ENCODE measurements around the gene RAB3D.
A peak's percentile ranks its signal among the peaks of the same experiment; 100 is the strongest.

Gene RAB3D

DNA sequence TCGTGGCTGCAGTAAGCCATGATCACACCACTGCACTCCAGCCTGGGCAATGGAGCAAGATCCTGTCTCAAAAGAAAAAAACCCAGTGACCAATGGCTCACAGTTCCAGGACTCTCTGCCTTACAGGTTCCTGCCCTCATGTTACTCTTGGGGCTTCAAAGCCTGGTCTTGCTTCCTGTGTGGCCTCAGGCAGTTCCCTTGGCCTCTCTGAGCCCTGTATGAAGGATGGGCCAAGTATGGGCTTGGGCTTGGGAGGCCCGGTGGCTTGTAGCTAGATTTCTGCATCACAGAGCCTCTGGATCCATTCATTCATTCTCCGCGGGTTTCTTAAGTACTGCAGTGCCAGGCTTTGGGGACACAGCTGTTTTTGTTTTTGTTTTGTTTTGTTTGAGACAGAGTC is 44.3 kb downstream of the RAB3D start:
- DNase-seq = no peak

DNA sequence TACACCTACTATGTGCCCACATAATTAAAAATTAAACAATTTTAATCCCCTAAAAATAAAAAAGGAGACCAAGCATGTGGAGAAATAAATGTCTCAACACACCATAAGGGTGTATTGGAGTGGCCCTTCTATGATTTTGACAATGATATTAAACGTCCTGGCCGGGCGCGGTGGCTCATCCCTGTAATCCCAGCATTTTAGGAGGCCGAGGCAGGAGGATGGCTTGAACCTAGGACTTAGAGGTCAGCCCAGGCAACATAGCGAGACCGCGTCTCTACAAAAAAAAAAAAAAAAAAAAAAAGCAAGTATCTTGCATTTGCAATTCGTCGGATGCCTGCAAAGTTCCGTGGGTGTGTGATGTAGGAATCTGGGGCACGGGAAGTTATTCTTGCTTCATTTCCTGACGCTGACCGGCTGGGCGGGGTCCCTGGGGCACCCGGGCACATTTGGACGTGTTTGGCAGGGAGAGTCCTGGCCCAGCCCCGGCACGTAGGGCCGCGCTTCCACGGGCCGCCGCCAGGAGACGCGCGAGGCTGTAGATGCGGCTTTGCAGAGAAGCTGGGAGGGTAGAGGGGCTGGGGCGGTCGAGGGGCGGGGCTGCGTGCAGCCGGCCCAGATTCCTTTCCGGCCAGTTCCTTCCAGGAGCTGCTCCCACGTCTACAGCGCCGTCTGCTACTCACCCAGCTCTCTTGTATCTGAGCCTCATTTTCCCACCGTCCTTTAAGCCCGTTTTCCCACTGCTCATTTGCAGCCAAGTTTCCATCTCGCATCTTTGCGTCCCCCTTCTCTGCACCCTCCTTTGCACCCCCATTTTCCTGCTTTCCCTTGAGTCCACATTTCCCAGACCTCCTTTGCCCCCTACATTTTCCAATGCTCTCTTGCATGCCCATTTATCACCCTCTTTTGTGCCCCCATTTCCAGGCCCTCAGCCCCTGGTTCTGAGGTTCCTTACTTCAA is 45.7 kb downstream of the RAB3D start:
- DNase-seq = peak; percentile 67 to 92 (median 87)

DNA sequence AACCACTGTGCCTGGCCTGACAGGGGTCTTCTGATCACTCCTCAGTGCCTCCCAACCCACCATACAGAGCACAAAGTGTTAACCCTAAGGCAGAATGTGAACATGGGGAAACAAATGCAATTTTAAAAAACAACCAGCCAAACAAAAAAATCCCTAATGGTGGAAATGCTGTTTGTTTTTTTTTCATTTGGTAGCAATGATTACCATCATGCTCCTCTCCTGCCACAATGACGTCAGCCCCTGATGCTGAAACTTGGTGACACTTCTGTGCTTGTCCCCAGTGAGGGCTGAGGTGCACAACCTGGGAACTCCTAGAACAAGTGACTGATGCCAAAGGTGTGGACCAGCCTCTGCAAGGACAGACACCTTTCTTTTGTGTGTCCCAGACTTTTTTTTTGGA is 47.5 kb downstream of the RAB3D start:
- DNase-seq = no peak

DNA sequence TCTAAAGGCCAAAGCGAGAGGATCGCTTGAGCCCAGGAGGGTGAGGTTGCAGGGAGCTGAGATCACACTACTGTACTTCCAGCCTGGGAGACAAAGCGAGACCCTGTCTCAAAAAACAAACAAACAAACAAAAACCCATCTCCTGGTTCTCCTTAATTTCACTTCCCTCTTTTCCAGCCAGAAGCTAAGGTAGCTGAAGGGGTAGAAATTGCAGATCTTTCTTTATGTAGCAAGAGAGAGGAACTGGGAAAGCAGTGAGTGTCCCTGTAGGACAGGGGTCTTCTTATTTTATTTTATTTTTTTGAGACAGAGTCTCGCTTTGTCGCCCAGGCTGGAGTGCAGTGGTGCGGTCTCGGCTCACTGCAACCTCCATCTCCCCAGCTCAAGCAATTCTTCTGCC is 48.0 kb downstream of the RAB3D start:
- no peak for DNase-seq

DNA sequence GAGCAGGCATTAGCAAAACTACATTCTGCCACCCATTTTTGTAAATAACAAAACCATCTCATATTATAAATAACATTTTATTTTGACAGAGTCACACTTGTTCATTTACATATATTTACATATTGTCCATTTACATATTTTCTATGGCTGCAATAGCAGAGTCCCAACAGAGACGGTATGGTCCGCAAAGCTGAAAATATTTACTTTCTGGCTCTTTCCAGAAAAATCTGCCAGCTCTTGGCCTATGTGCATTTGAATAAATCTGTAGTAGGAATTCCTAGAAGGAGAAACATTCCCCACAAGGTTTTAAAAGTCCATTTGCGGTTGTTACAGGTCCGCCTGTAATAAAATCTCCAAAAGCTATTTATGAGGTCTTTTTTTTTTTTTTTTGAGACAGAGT is 49.2 kb downstream of the RAB3D start:
- no peak for DNase-seq

DNA sequence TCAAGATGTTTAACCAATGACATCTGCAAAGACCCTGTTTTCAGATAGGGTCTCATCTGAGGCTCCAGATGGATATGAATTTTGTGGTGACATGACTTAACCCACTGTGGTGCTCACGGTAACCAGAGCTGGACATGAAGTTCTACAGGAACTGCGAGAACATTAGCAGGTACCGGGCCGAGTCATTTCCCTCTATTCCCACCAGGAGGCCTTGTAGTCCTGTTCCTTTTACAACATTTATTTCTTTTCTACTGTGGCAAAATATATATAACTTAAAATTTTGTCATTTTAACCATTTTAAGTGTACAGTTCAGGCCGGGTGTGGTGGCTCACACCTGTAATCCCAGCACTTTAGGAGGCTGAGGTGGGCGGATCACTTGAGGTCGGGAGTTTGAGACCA is 51.1 kb downstream of the RAB3D start:
- DNase-seq = no peak

DNA sequence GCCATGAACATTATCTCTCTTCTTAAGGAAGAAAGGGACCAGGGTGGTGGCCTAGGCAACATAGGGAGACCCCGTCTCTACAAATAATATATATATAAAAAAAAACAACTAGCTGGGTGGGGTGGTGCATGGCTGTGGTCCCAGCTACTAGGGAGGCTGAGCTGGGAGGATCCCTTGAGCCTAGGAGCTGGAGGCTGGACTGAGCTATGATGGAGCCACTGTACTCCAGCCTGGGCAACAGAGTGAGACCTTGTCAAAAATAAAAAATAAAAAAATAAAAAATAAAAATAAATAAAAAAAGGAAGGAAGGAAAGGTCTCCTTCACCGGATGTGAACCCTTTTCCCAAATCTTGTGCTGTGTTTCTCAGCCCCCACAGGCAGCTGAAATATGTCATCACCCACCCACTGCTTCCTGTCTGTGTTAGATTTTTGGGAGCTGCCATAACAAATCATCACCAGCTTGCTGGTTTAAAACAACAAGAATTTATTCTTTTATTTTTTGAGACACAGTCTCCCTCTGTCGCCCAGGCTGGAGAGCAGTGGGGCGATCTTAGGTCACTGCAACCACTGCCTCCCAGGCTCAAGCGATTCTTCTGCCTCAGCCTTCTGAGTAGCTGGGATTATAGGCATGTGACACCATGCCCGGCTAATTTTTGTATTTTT is 53.0 kb downstream of the RAB3D start:
- DNase-seq = no peak

DNA sequence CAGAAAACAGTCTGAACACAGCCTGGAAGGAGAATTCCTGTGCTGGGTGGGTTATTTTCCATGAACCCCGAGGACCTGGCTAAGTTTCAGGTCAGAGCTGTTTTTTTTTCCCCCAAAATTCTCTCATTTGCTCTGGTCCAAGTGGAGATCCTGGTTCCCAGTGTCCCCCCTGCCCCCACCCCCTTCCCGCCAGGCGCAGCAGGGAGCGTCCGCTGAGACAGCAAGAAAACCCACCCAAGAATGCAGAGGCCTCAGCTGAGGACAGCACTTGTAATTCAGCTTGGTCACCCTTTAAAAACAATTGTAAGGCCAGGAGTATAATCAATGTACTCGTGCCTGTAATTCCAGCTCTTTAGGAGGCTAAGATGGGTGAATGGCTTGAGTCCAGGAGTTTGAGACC is 54.9 kb downstream of the RAB3D start:
- DNase-seq = no peak

DNA sequence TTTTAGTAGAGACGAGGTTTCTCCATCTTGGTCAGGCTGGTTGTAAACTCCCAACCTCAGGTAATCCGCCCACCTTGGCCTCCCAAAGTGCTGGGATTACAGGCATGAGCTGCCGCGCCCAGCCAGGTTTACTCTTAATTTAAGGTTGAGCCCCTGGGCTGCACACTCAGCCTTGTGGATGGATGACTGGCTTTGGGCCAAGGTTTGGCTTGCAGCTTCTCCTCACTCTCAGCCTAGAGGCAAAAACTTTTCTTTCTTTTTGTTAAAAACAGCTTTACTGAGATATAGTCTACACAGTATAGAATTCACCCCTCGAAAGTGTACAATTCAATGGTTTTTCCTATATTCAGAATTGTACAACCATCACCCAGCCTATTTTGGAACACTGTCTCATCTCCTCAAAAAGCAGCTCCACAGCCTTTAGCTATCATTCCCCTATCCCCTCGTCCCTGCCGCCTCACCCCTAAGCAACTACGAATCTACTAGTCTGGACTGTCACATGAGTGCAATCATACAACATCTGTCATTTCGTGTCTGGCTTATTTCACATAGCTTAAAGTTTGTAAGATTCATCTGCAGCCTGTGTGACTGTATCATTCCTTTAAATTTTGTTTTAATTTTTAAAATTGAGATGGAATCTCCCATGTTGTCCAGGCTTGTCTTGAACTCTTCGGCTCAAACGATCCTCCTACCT is 58.0 kb downstream of the RAB3D start:
- no peak for DNase-seq

DNA sequence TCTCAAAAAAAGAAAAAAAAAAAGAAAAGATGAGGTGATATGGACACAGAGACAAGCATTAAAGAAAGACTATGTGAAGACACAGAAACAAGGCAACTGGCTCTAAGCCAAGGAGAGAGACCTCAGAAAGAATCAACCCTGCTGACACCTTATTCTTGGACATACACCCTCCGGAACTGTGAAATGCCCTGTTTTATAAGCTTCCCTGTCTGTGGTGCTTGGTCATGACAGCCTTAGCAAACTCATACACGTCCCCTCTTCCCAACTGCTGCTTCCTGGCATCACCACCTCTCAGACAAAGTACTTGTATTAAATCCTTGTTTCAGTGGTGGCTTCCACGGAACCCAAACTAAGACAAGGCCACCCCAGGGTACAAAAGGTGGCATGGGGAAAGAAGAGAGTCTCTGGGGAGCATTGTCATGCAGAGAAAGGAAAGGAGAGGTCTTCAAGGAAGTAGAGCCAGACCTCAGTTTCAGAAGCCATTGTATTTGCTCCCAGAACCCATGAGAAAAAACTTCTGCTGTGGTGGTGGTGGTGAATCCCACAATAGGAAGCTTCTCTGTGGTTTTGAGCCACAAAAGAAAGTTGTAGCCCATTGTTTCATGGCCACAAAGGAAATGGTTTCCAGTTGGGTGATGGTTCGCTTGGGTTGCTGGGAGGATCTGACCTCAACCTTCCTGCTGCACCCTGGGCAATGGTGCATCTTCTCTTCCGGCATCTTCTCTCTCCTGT is 59.8 kb downstream of the RAB3D start:
- peak in 1 of 3 experiments; percentile 27 for DNase-seq

DNA sequence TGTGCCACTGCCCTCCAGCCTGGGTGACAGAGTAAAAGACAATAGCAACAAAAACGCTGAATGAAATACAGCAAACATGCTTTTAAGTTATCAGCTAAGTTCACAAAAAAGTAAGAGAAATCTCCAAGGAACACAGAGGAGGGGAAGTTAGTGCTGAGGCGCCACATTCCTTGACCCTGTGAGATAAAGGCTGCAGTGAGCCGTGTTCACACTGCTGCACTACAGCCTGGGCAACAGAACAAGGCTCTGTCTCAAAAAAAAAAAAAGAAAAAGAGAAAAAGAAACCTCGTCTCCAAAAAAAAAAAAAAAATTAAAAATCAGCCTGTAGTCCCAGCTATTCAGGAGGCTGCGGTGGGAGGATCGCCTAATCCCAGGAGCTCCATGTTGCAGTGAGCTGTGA is 60.8 kb downstream of the RAB3D start:
- DNase-seq = no peak

DNA sequence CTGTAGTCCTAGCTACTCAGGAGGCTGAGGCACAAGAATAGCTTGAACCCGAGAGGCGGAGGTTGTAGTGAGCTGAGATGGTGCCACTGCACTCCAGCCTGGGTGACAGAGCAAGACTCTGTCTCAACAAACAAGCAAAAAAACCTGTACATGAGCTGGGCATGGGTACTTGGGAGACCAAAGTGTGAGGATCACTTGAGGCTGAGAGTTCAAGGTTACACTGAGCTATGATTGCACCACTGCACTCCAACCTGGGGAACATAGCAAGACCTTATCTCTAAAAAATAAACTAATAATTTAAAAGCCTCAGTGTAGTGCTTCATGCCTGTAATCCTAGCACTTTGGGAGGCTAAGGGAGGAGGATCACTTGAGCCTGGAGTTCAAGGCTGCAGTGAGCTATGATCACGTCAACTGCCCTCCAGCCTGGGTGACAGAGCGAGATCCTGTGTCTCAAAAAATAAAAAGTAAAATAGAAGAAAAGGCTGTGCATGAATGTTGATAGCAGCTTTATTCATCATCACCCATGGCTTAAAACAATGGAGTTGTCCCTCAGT is 64.8 kb downstream of the RAB3D start:
- DNase-seq = no peak

DNA sequence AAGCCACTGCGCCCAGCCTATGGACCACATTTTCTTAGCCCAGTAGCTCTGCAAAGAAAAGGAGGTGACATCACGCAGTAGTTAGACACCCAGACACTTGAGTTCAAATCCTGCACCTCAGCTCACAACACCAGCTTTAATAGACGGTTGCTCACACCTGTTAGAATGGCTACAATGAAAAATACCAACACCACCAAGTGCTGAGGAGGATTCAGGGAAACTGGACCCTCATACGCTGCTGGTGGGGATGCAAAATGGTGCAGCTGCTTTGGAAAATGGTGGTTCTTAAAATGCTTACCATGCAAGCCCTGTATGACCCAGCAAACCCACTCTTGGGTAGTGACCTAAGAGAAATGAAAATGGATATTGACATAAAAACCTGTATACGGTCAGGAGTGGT is 65.5 kb downstream of the RAB3D start:
- no peak for DNase-seq

DNA sequence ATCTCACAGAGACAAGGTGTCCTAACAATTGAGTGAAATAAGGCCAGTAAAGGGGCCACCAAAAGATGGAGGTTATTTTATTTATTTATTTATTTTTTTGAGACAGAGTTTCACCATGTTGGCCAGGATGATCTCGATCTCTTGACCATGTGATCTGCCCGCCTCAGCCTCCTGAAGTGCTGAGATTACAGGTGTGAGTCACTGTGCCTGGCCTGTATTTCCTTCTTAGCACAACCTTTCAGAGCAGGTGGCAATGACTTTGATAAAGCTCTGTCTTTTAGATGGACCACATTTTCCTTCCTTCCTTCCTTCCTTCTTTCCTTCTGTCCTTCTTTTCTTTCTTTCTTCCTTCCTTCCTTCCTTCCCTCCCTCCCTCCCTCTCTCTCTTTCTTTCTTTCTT is 66.2 kb downstream of the RAB3D start:
- no peak for DNase-seq

All from NCI-H1417 (cell line).